H9 (cell line): ENCODE data around the gene SMPX. TPM values are rescaled to one million over a fixed set of nuclear protein-coding genes. Genes with fewer than 3 reads are reported as not detected.

ENCODE experiments used
- DNase-seq: peaks from one replicate; pipeline ENCODE4 v3.0.0-alpha.2; 2017
- H2AFZ ChIP-seq: one replicate; pipeline ENCODE4 v1.6.1; 2013; ENCODE audit warnings: mild to moderate bottlenecking, low read length, control low read depth, moderate library complexity
- H2AK5ac ChIP-seq: 2 replicates; pipeline ENCODE4 v1.6.1; 2013; ENCODE audit warnings: low read length, control low read depth, mixed read lengths; ENCODE audit not compliant: insufficient read length
- H2BK120ac ChIP-seq: one replicate; pipeline ENCODE4 v1.6.1; 2013; ENCODE audit warnings: low read depth, mild to moderate bottlenecking, low read length, control low read depth, inconsistent platforms; ENCODE audit not compliant: poor library complexity, severe bottlenecking
- H2BK12ac ChIP-seq: 2 replicates; pipeline ENCODE4 v1.6.1; 2013; ENCODE audit warnings: low read length, control low read depth, mixed read lengths, low read depth; ENCODE audit not compliant: insufficient read length
- H2BK15ac ChIP-seq: 2 replicates; pipeline ENCODE4 v1.6.1; 2013; ENCODE audit warnings: low read depth, low read length, control low read depth
- H2BK20ac ChIP-seq: one replicate; pipeline ENCODE4 v1.6.1; 2013; ENCODE audit warnings: low read depth, mild to moderate bottlenecking, low read length, control low read depth, inconsistent platforms; ENCODE audit not compliant: poor library complexity, severe bottlenecking
- H2BK5ac ChIP-seq: 2 replicates; pipeline ENCODE4 v1.6.1; 2013; ENCODE audit warnings: low read length, control low read depth, mixed read lengths; ENCODE audit not compliant: insufficient read length
- H3K14ac ChIP-seq: 2 replicates; pipeline ENCODE4 v1.6.1; 2013; ENCODE audit warnings: low read length, control low read depth; ENCODE audit not compliant: insufficient read depth
- H3K18ac ChIP-seq: 2 replicates; pipeline ENCODE4 v1.6.1; 2013; ENCODE audit warnings: low read depth, mild to moderate bottlenecking, mixed read lengths, low read length, control low read depth; ENCODE audit not compliant: insufficient read length
- H3K23ac ChIP-seq: 2 replicates; pipeline ENCODE4 v1.6.1; 2013; ENCODE audit warnings: low read length, control low read depth, mixed read lengths, low read depth; ENCODE audit not compliant: insufficient read length
- H3K23me2 ChIP-seq: 2 replicates; pipeline ENCODE4 v1.6.1; 2013; ENCODE audit warnings: low read depth, mild to moderate bottlenecking, mixed read lengths, low read length, control low read depth; ENCODE audit not compliant: insufficient read length, poor library complexity, severe bottlenecking
- H3K27ac ChIP-seq: 2 replicates; pipeline ENCODE4 v1.5.1; 2013; ENCODE audit warnings: low read length, control low read depth, mixed read lengths, low read depth; ENCODE audit not compliant: insufficient read length
- H3K27me3 ChIP-seq: 2 replicates; pipeline ENCODE4 v1.6.1; 2013; ENCODE audit warnings: low read length, control low read depth, inconsistent platforms; ENCODE audit not compliant: insufficient read depth
- H3K4ac ChIP-seq: 2 replicates; pipeline ENCODE4 v1.6.1; 2013; ENCODE audit warnings: low read depth, mild to moderate bottlenecking, control low read depth, inconsistent platforms, low read length, moderate library complexity
- H3K4me1 ChIP-seq: 2 replicates; pipeline ENCODE4 v1.6.1; 2013; ENCODE audit warnings: low read length, control low read depth, inconsistent platforms; ENCODE audit not compliant: insufficient read depth
- H3K4me2 ChIP-seq: 2 replicates; pipeline ENCODE4 v1.6.1; 2013; ENCODE audit warnings: low read length, control low read depth, mixed read lengths; ENCODE audit not compliant: insufficient read length, insufficient read depth
- H3K56ac ChIP-seq: 2 replicates; pipeline ENCODE4 v1.6.1; 2013; ENCODE audit warnings: low read depth, mild to moderate bottlenecking, mixed read lengths, low read length, control low read depth; ENCODE audit not compliant: insufficient read length
- H3K79me1 ChIP-seq: 2 replicates; pipeline ENCODE4 v1.6.1; 2013; ENCODE audit warnings: low read depth, mild to moderate bottlenecking, moderate library complexity, low read length, control low read depth, inconsistent platforms; ENCODE audit not compliant: insufficient read depth, poor library complexity, severe bottlenecking
- H3K79me2 ChIP-seq: 2 replicates; pipeline ENCODE4 v1.6.1; 2013; ENCODE audit warnings: low read length, control low read depth, inconsistent platforms; ENCODE audit not compliant: insufficient read depth
- H3K9ac ChIP-seq: 2 replicates; pipeline ENCODE4 v1.6.1; 2013; ENCODE audit warnings: low read length, control low read depth, mixed read lengths; ENCODE audit not compliant: insufficient read length; ENCODE audit errors: extremely low read depth
- H3K9me3 ChIP-seq: one replicate; pipeline ENCODE4 v1.6.1; 2013; ENCODE audit warnings: low read depth, low read length, inconsistent platforms; ENCODE audit not compliant: control insufficient read depth
- H3T11ph ChIP-seq: one replicate; pipeline ENCODE4 v1.6.1; 2013; ENCODE audit warnings: mild to moderate bottlenecking, low read length, control low read depth, inconsistent platforms
- H4K20me1 ChIP-seq: one replicate; pipeline ENCODE4 v1.6.1; 2013; ENCODE audit not compliant: control insufficient read depth, insufficient read length, insufficient read depth
- H4K5ac ChIP-seq: 2 replicates; pipeline ENCODE4 v1.6.1; 2013; ENCODE audit warnings: low read depth, mild to moderate bottlenecking, mixed read lengths, low read length, control low read depth; ENCODE audit not compliant: insufficient read length
- H4K8ac ChIP-seq: replicated peaks from 2 replicates; pipeline ENCODE4 v1.6.1; 2013; ENCODE audit warnings: low read length, control low read depth, mixed read lengths, low read depth; ENCODE audit not compliant: insufficient read length
- H4K91ac ChIP-seq: 2 replicates; pipeline ENCODE4 v1.6.1; 2013; ENCODE audit warnings: low read depth, mild to moderate bottlenecking, moderate library complexity, mixed read lengths, low read length, control low read depth; ENCODE audit not compliant: insufficient read length
- H3K27ac Mint-ChIP-seq, 3 experiments: 2 replicates in 2 of 3; 3 replicates in 1 of 3; pipeline ENCODE4 v1.8.0; 2020 to 2021; ENCODE audit warnings: mixed read lengths in 3 of 3, mild to moderate bottlenecking in 1 of 3, moderate library complexity in 1 of 3
- H3K27me3 Mint-ChIP-seq: 2 replicates; pipeline ENCODE4 v1.8.0; 2021; ENCODE audit warnings: low read depth, mild to moderate bottlenecking, moderate library complexity, mixed read lengths
- H3K36me3 Mint-ChIP-seq, 3 experiments: 2 replicates in 2 of 3; 3 replicates in 1 of 3; pipeline ENCODE4 v1.8.0; 2020 to 2021; ENCODE audit warnings: low read depth in 3 of 3, mixed read lengths in 3 of 3; ENCODE audit not compliant: insufficient read depth in 1 of 3
- H3K4me1 Mint-ChIP-seq, 2 experiments: 2 replicates each; pipeline ENCODE4 v1.8.0; 2020; ENCODE audit warnings: mixed read lengths in 2 of 2
- H3K4me3 Mint-ChIP-seq, 2 experiments: 2 replicates in 1 of 2; 3 replicates in 1 of 2; pipeline ENCODE4 v1.8.0; 2020 to 2021; ENCODE audit warnings: mild to moderate bottlenecking in 2 of 2, mixed read lengths in 2 of 2, moderate library complexity in 1 of 2
- H3K9me3 Mint-ChIP-seq, 2 experiments: 2 replicates in 1 of 2; 3 replicates in 1 of 2; pipeline ENCODE4 v1.8.0; 2020; ENCODE audit warnings: mild to moderate bottlenecking in 2 of 2, mixed read lengths in 2 of 2, moderate library complexity in 1 of 2
- CTCF ChIP-seq: fragments of 200-600 bp; sonication (generic); conservative IDR thresholded peaks from 3 replicates; pipeline ENCODE4 v1.8.0; 2021; ENCODE audit warnings: antibody characterized with exemption, mild to moderate bottlenecking
- WGBS: extraction: QIAGEN DNeasy Blood & Tissue Kit; methylation state at CpG from one replicate; pipeline ENCODE4 v1.1.7; 2013; ENCODE audit warnings: missing lambda C conversion rate, low lambda C conversion rate, mixed read lengths; ENCODE audit not compliant: insufficient read length; ENCODE audit errors: extremely low coverage; 5-methylcytosine and 5-hydroxymethylcytosine counted together
- total RNA-seq: library from RNA; stranded (reverse); gene quantifications from 2 replicates; pipeline ENCODE4 v1.2.1, GENCODE V29; 2021

SMPX gene
- total RNA-seq, 1 experiment from 2014 or later: not detected

GRCh38 chrX:21700967-21701366 lies 56.9 kb downstream of the SMPX start:
- no peak overlapping the region for H3K27ac Mint-ChIP-seq
- H4K5ac ChIP-seq: no peak overlapping the region
- H3K79me2 ChIP-seq: no peaks in the 10 kb centered on the region
- no CpG with 5 or more reads among the region's 3 CpGs for WGBS
- no peak overlapping the region for H4K91ac ChIP-seq
- H3K4me2 ChIP-seq: no peak overlapping the region
- H3K23me2 ChIP-seq: no peaks in the 10 kb centered on the region
- no peak overlapping the region for H3K14ac ChIP-seq
- no peaks in the 10 kb centered on the region for H3K27me3 Mint-ChIP-seq
- H4K20me1 ChIP-seq: no peaks in the 10 kb centered on the region
- no peaks in the 10 kb centered on the region for H3K9me3 ChIP-seq
- no peaks in the 10 kb centered on the region; a peak in 1 of 7 replicates for H3K36me3 Mint-ChIP-seq
- no peak overlapping the region for H4K8ac ChIP-seq
- no peak overlapping the region for H3K27ac ChIP-seq
- H2AFZ ChIP-seq: no peak overlapping the region
- TF ChIP-seq CTCF: no peak
- no peak overlapping the region for H3K9ac ChIP-seq
- H3K4me3 Mint-ChIP-seq: no peak overlapping the region
- no peaks in the 10 kb centered on the region for H3K27me3 ChIP-seq
- no peak overlapping the region for H3K56ac ChIP-seq
- no peak overlapping the region for H3K18ac ChIP-seq
- no peak overlapping the region for H3T11ph ChIP-seq
- H2BK15ac ChIP-seq: no peak overlapping the region
- no peak overlapping the region for H3K23ac ChIP-seq
- no peak overlapping the region for H2BK12ac ChIP-seq
- peaks cover 9 to 11% of the 10 kb centered on the region in 2 experiments for H3K4me1 Mint-ChIP-seq
- peaks cover 0 to 30% of the 10 kb centered on the region in 2 experiments; a peak in 3 of 5 replicates for H3K9me3 Mint-ChIP-seq
- no peak overlapping the region for H2BK5ac ChIP-seq
- no peaks in the 10 kb centered on the region; the same call in 1 of the 2 replicates for H3K4me1 ChIP-seq
- no peak overlapping the region for H2BK120ac ChIP-seq
- no peak for DNase-seq
- H2BK20ac ChIP-seq: no peak overlapping the region
- no peak overlapping the region for H2AK5ac ChIP-seq
- H3K79me1 ChIP-seq: no peaks in the 10 kb centered on the region
- no peak overlapping the region for H3K4ac ChIP-seq
